ENCODE measurements around the gene ERBB4. TPM values are rescaled to one million over a fixed set of nuclear protein-coding genes. Genes with fewer than 3 reads are reported as not detected.

Gene ERBB4
- total RNA-seq, 1 experiment from 2014 or later: 0.04 TPM

DNA sequence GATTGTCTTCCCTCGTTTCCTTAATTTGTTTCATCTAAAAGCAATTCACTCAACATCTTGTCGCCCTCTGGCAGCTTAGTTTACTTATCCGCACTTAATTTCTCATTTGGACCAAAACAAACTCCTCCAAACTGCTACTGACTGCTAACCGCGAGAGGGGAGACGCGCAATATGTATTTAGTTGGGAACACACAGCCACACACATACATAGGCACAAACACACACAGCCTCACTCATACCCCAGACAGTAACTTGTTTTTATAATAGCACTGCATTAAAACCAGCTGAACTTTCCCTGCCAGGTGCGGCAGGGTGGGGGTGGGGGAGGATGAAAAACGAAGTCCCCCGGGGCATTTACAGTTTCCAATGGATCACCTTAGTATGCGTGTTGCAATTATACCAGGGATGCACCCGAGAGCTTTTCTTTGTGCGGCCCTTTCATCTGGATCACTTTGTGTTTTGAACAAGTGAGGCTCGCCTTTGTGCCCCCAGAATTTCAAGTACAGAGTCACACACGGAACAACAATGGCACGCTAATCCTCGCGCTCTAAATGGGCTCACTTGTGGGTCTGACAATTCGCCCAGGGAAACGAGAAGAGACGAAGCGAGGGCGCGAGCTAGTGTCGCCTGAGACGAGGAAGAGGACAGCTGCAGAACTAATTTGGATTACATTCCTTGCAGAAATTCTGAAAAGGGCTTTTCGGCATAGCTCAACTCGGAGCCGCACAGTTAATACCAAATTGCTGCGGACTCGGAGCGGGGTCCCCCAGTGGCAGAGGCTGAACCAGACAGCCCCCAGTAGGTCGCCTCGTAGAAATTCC is 2.4 kb downstream of the ERBB4 start:
- H2AFZ ChIP-seq (ENCODE audit: low read length): no peak overlapping the region
- no peak overlapping the region for H3K56ac ChIP-seq (ENCODE audit: insufficient read length, low read depth, low read length)
- H3K79me1 ChIP-seq (ENCODE audit: insufficient read depth, low read depth, low read length, poor library complexity, severe bottlenecking): no peaks in the 10 kb centered on the region
- DNase-seq: peak; percentile 54
- no peak overlapping the region for H2BK5ac ChIP-seq (ENCODE audit: insufficient read length, low read length)
- H3K4me2 ChIP-seq (ENCODE audit: insufficient read depth, insufficient read length, low read length): peak overlapping the region; percentile 94
- H3K9ac ChIP-seq (ENCODE audit: extremely low read depth, insufficient read length, low read length): no peak overlapping the region
- no peaks in the 10 kb centered on the region for H3K9me3 ChIP-seq (ENCODE audit: control insufficient read depth, low read depth, low read length)
- no peak overlapping the region for H2BK120ac ChIP-seq (ENCODE audit: low read depth, low read length, poor library complexity, severe bottlenecking)
- no peak overlapping the region for H3T11ph ChIP-seq (ENCODE audit: low read length)
- no peaks in the 10 kb centered on the region for H3K9me3 Mint-ChIP-seq
- H4K91ac ChIP-seq (ENCODE audit: insufficient read length, low read depth, low read length): no peak overlapping the region
- H2BK20ac ChIP-seq (ENCODE audit: low read depth, low read length, poor library complexity, severe bottlenecking): no peak overlapping the region
- H4K20me1 ChIP-seq (ENCODE audit: control insufficient read depth, insufficient read depth, insufficient read length): no peaks in the 10 kb centered on the region
- H4K8ac ChIP-seq (replicated peaks; ENCODE audit: insufficient read length, low read depth, low read length): no peak overlapping the region
- H3K27me3 Mint-ChIP-seq (ENCODE audit: low read depth): peaks cover 75% of the 10 kb centered on the region
- H3K27ac Mint-ChIP-seq: peak overlapping the region in 2 of 3 experiments; percentile 73 to 85; a peak in 2 of 7 replicates
- no peak overlapping the region for H3K23ac ChIP-seq (ENCODE audit: insufficient read length, low read depth, low read length)
- no peaks in the 10 kb centered on the region for H3K79me2 ChIP-seq (ENCODE audit: insufficient read depth, low read length)
- no peak overlapping the region for H3K18ac ChIP-seq (ENCODE audit: insufficient read length, low read depth, low read length)
- peaks cover 19 to 27% of the 10 kb centered on the region in 2 experiments for H3K4me1 Mint-ChIP-seq
- H3K23me2 ChIP-seq (ENCODE audit: insufficient read length, low read depth, low read length, poor library complexity, severe bottlenecking): peaks cover 31% of the 10 kb centered on the region
- H3K27me3 ChIP-seq (ENCODE audit: insufficient read depth, low read length): peaks cover 23% of the 10 kb centered on the region; the same call in 1 of the 2 replicates
- H3K14ac ChIP-seq (ENCODE audit: insufficient read depth, low read length): no peak overlapping the region
- H2BK12ac ChIP-seq (ENCODE audit: insufficient read length, low read depth, low read length): no peak overlapping the region
- H2AK5ac ChIP-seq (ENCODE audit: insufficient read length, low read length): no peak overlapping the region
- no peak overlapping the region for H4K5ac ChIP-seq (ENCODE audit: insufficient read length, low read depth, low read length)
- peak overlapping the region; percentile 61 to 89 for H3K4me3 Mint-ChIP-seq
- H3K4ac ChIP-seq (ENCODE audit: low read depth, low read length): no peak overlapping the region
- H2BK15ac ChIP-seq (ENCODE audit: low read depth, low read length): no peak overlapping the region
- TF ChIP-seq, protein P1, sequence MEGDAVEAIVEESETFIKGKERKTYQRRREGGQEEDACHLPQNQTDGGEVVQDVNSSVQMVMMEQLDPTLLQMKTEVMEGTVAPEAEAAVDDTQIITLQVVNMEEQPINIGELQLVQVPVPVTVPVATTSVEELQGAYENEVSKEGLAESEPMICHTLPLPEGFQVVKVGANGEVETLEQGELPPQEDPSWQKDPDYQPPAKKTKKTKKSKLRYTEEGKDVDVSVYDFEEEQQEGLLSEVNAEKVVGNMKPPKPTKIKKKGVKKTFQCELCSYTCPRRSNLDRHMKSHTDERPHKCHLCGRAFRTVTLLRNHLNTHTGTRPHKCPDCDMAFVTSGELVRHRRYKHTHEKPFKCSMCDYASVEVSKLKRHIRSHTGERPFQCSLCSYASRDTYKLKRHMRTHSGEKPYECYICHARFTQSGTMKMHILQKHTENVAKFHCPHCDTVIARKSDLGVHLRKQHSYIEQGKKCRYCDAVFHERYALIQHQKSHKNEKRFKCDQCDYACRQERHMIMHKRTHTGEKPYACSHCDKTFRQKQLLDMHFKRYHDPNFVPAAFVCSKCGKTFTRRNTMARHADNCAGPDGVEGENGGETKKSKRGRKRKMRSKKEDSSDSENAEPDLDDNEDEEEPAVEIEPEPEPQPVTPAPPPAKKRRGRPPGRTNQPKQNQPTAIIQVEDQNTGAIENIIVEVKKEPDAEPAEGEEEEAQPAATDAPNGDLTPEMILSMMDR (conservative IDR thresholded peaks at IDR 0.05): peak; percentile 19; the same call in 2 of the 3 replicates
- no peaks in the 10 kb centered on the region for H3K36me3 Mint-ChIP-seq (ENCODE audit: insufficient read depth in 1 of 3, low read depth in 3 of 3)
- H3K27ac ChIP-seq (ENCODE audit: insufficient read length, low read depth, low read length): no peak overlapping the region
- no peaks in the 10 kb centered on the region for H3K4me1 ChIP-seq (ENCODE audit: insufficient read depth, low read length)
- no CpG with 5 or more reads among the region's 34 CpGs for WGBS (ENCODE audit: extremely low coverage, insufficient read length, low lambda C conversion rate)

All from H9 (cell line).